Stimulated activated CD4-positive, alpha-beta T cell treated with anti-CD3 and anti-CD28 coated beads, Interleukin-4, amount 100 ng/mL, for 1 hour (primary cell): ENCODE data around the gene RAB5A.
A peak's percentile ranks its signal among the peaks of the same experiment; 100 is the strongest.
"Not testable (repeated sequence)": the region's sequence is repeated elsewhere in the genome, so short reads cannot be mapped to it uniquely, and the experiment has no call there.

Experiments used
- DNase-seq: peaks from one replicate; pipeline ENCODE4 v3.0.0-alpha.2; 2020

The RAB5A gene

GRCh38 chr3:19946832-19947548, at the start of gene RAB5A:
Gene RAB5A (plus strand): TSS chr3:19947097. CDS start chr3:19950899, 3,802 bp downstream.
- DNase-seq: peak; percentile 97

GRCh38 chr3:19898721-19899120, 48.2 kb upstream of the RAB5A start:
- no peak for DNase-seq

GRCh38 chr3:19899264-19899663, 47.6 kb upstream of the RAB5A start:
- DNase-seq: no peak

GRCh38 chr3:19899833-19900232, 47.1 kb upstream of the RAB5A start:
- DNase-seq: not testable (repeated sequence)

- DNase-seq: no peak
Measured at GRCh38 chr3:19901337-19901736, 45.6 kb upstream of the RAB5A start.

GRCh38 chr3:19901918-19902317, 45.0 kb upstream of the RAB5A start:
- DNase-seq: no peak

GRCh38 chr3:19903649-19904048, 43.2 kb upstream of the RAB5A start:
- no peak for DNase-seq

GRCh38 chr3:19907523-19907922, 39.4 kb upstream of the RAB5A start:
- no peak for DNase-seq

- DNase-seq: no peak
Measured at GRCh38 chr3:19911452-19911851, 35.4 kb upstream of the RAB5A start.

GRCh38 chr3:19917167-19917566, 29.7 kb upstream of the RAB5A start:
- DNase-seq: no peak

GRCh38 chr3:19920401-19921080, 26.4 kb upstream of the RAB5A start:
- DNase-seq: no peak

GRCh38 chr3:19931180-19931692, 15.7 kb upstream of the RAB5A start:
- no peak for DNase-seq

- no peak for DNase-seq
Measured at GRCh38 chr3:19931767-19932188, 15.1 kb upstream of the RAB5A start.

GRCh38 chr3:19932422-19932821, 14.5 kb upstream of the RAB5A start:
- no peak for DNase-seq

GRCh38 chr3:19934098-19934566, 12.8 kb upstream of the RAB5A start, which contains the start of gene EFHB:
Gene EFHB (minus strand): TSS chr3:19934217. CDS start chr3:19934018, 199 bp downstream.
- DNase-seq: no peak

- no peak for DNase-seq
Measured at GRCh38 chr3:19937459-19938294, 9.2 kb upstream of the RAB5A start.

- DNase-seq: no peak
Measured at GRCh38 chr3:19938295-19938627, 8.6 kb upstream of the RAB5A start.

GRCh38 chr3:19940643-19941042, 6.3 kb upstream of the RAB5A start:
- no peak for DNase-seq

- no peak for DNase-seq
Measured at GRCh38 chr3:19945534-19945933, 1.4 kb upstream of the RAB5A start.

GRCh38 chr3:19945969-19946831, 697 bp upstream of the RAB5A start:
- no peak for DNase-seq

GRCh38 chr3:19947549-19948225, 790 bp downstream of the RAB5A start:
- peak; percentile 46 for DNase-seq

- no peak for DNase-seq
Measured at GRCh38 chr3:19948226-19948591, 1.3 kb downstream of the RAB5A start.
